H1 (cell line): Measurements from ENCODE around the gene OR10G7. TPM values are rescaled to one million over a fixed set of nuclear protein-coding genes. Genes with fewer than 3 reads are reported as not detected.

Experiments
- CTCF ChIA-PET: fragments of 300-600 bp; sonication (Branson Sonifier 250); formaldehyde crosslinking; loops from one replicate; lab custom pipeline; 2021; ENCODE audit not compliant: partially characterized antibody; lab: Charles Lee
- POLR2A ChIA-PET: fragments of 300-600 bp; sonication (Branson Sonifier 250); formaldehyde crosslinking; loops from one replicate; lab custom pipeline; 2021; ENCODE audit warnings: inconsistent platforms; ENCODE audit not compliant: partially characterized antibody; lab: Charles Lee
- DNase-seq, 2 experiments: peaks; one replicate each; pipeline versions ENCODE4 v3.0.0 to v3.0.0-alpha.2; 2010 to 2022; ENCODE audit warnings: low spot score in 2 of 2, low read depth in 1 of 2, mixed read lengths in 1 of 2
- FAIRE-seq: peaks from 2 replicates; lab custom pipeline; 2011; peaks lifted over from hg19 to GRCh38; lab: Jason Lieb, UNC
- H2AFZ ChIP-seq: 2 replicates; pipeline ENCODE4 v1.8.1; 2012; ENCODE audit warnings: low read length, inconsistent platforms
- H2AK5ac ChIP-seq: 2 replicates; pipeline ENCODE4 v1.6.1; 2013; ENCODE audit warnings: low read depth, low read length
- H2BK120ac ChIP-seq: replicated peaks from 2 replicates; pipeline ENCODE3; 2013; ENCODE audit warnings: low read depth, low read length, inconsistent platforms
- H2BK12ac ChIP-seq: 2 replicates; pipeline ENCODE4 v1.6.1; 2013; ENCODE audit warnings: low read depth, low read length
- H2BK15ac ChIP-seq: 2 replicates; pipeline ENCODE4 v1.6.1; 2013; ENCODE audit warnings: low read length
- H2BK20ac ChIP-seq: 2 replicates; pipeline ENCODE4 v1.6.1; 2013; ENCODE audit warnings: low read length
- H2BK5ac ChIP-seq: 2 replicates; pipeline ENCODE4 v1.6.1; 2013; ENCODE audit warnings: low read depth, low read length
- H3K14ac ChIP-seq: 2 replicates; pipeline ENCODE4 v1.6.1; 2013; ENCODE audit warnings: inconsistent platforms; ENCODE audit not compliant: insufficient read length
- H3K18ac ChIP-seq: 2 replicates; pipeline ENCODE4 v1.6.1; 2013; ENCODE audit warnings: low read length; ENCODE audit errors: extremely low read depth
- H3K23ac ChIP-seq: 2 replicates; pipeline ENCODE4 v1.6.1; 2013; ENCODE audit warnings: inconsistent platforms; ENCODE audit not compliant: insufficient read length
- H3K23me2 ChIP-seq: 2 replicates; pipeline ENCODE4 v1.6.1; 2013; ENCODE audit warnings: low read depth, low read length
- H3K27ac ChIP-seq: 2 replicates; pipeline ENCODE4 v1.6.1; 2011; ENCODE audit warnings: low read depth, low read length, inconsistent platforms
- H3K27me3 ChIP-seq, 4 experiments: replicated peaks in 1 of 4; 1 replicate in 1 of 4; 2 replicates in 3 of 4; pipeline versions ENCODE4 v1.6.1 to v1.8.1; 2011 to 2013; ENCODE audit warnings: low read length in 3 of 4, mild to moderate bottlenecking in 3 of 4, inconsistent platforms in 2 of 4, mixed read lengths in 2 of 4, moderate library complexity in 1 of 4; ENCODE audit not compliant: control insufficient read depth in 3 of 4, insufficient read depth in 3 of 4; ENCODE audit errors: extremely low read depth in 1 of 4
- H3K36me3 ChIP-seq, 4 experiments: 2 replicates each; pipeline versions ENCODE4 v1.6.1 to v1.8.1; 2011 to 2013; ENCODE audit warnings: mild to moderate bottlenecking in 4 of 4, low read length in 3 of 4, moderate library complexity in 2 of 4, control low read depth in 1 of 4, inconsistent platforms in 1 of 4; ENCODE audit not compliant: insufficient read depth in 4 of 4, control insufficient read depth in 2 of 4
- H3K4ac ChIP-seq: replicated peaks from 2 replicates; pipeline ENCODE3; 2013; ENCODE audit warnings: low read length, low read depth, mixed read lengths, inconsistent platforms; ENCODE audit not compliant: insufficient read length
- H3K4me1 ChIP-seq, 4 experiments: replicated peaks in 1 of 4; 1 replicate in 1 of 4; 2 replicates in 3 of 4; pipeline versions ENCODE4 v1.6.1 to v1.8.1; 2011 to 2013; ENCODE audit warnings: low read length in 3 of 4, inconsistent platforms in 2 of 4, mixed read lengths in 1 of 4; ENCODE audit not compliant: insufficient read depth in 4 of 4, control insufficient read depth in 3 of 4
- H3K4me2 ChIP-seq, 2 experiments: 2 replicates each; pipeline versions ENCODE4 v1.6.1 to v1.8.1; 2011 to 2013; ENCODE audit warnings: low read depth in 2 of 2, low read length in 2 of 2, control low read depth in 1 of 2, inconsistent platforms in 1 of 2, mild to moderate bottlenecking in 1 of 2; ENCODE audit not compliant: insufficient read depth in 1 of 2
- H3K4me3 ChIP-seq, 4 experiments: fragments of 200-600, 300-600 bp in 1 of 4; sonication (generic), shearing (Covaris generic), sonication (Bioruptor Twin) in 1 of 4; 2 replicates each; pipeline versions ENCODE4 v1.5.1 to v1.8.1; 2011 to 2016; ENCODE audit warnings: low read length in 4 of 4, low read depth in 3 of 4, control low read depth in 2 of 4, inconsistent platforms in 2 of 4, mild to moderate bottlenecking in 2 of 4, mixed read lengths in 1 of 4, moderate library complexity in 1 of 4; ENCODE audit not compliant: insufficient read depth in 2 of 4; ENCODE audit errors: extremely low read depth in 1 of 4
- H3K56ac ChIP-seq: replicated peaks from 2 replicates; pipeline ENCODE3; 2013; ENCODE audit warnings: low read depth, mild to moderate bottlenecking, mixed read lengths, low read length, inconsistent platforms; ENCODE audit not compliant: insufficient read length
- H3K79me1 ChIP-seq: 2 replicates; pipeline ENCODE4 v1.6.1; 2013; ENCODE audit warnings: low read depth, low read length, control low read depth
- H3K79me2 ChIP-seq, 2 experiments: 2 replicates each; pipeline versions ENCODE4 v1.6.1 to v1.8.1; 2012 to 2013; ENCODE audit warnings: low read length in 2 of 2, mild to moderate bottlenecking in 2 of 2, inconsistent platforms in 1 of 2; ENCODE audit not compliant: insufficient read depth in 2 of 2, control insufficient read depth in 1 of 2
- H3K9ac ChIP-seq, 4 experiments: replicated peaks in 1 of 4; 1 replicate in 1 of 4; 2 replicates in 3 of 4; pipeline versions ENCODE4 v1.6.1 to v1.8.1; 2011 to 2013; ENCODE audit warnings: low read depth in 3 of 4, low read length in 3 of 4, control low read depth in 2 of 4, mild to moderate bottlenecking in 2 of 4, moderate library complexity in 2 of 4, inconsistent platforms in 1 of 4; ENCODE audit errors: extremely low read depth in 1 of 4
- H3K9me3 ChIP-seq, 2 experiments: 2 replicates each; pipeline versions ENCODE4 v1.6.1 to v1.8.1; 2012 to 2013; ENCODE audit warnings: mild to moderate bottlenecking in 2 of 2, moderate library complexity in 2 of 2, control low read depth in 1 of 2, inconsistent platforms in 1 of 2, low read depth in 1 of 2, low read length in 1 of 2, mixed read lengths in 1 of 2; ENCODE audit not compliant: insufficient read depth in 2 of 2
- H4K20me1 ChIP-seq, 2 experiments: replicated peaks in 1 of 2; 2 replicates each; pipeline versions ENCODE3 to v1.8.1; 2011 to 2013; ENCODE audit warnings: inconsistent platforms in 2 of 2, low read length in 2 of 2, mild to moderate bottlenecking in 1 of 2; ENCODE audit not compliant: insufficient read depth in 2 of 2, control insufficient read depth in 1 of 2
- H4K5ac ChIP-seq: 2 replicates; pipeline ENCODE4 v1.6.1; 2013; ENCODE audit warnings: low read length, low read depth, mixed read lengths, inconsistent platforms; ENCODE audit not compliant: insufficient read length
- H4K8ac ChIP-seq: 2 replicates; pipeline ENCODE4 v1.8.0; 2013; ENCODE audit warnings: mild to moderate bottlenecking, moderate library complexity, low read length, inconsistent platforms; ENCODE audit not compliant: insufficient read depth; ENCODE audit errors: extremely low read depth
- H4K91ac ChIP-seq: replicated peaks from 2 replicates; pipeline ENCODE3; 2013; ENCODE audit warnings: low read length, mixed read lengths, inconsistent platforms; ENCODE audit not compliant: insufficient read length
- BCL11A ChIP-seq, 2 experiments: IDR thresholded peaks; one replicate each; pipeline ENCODE4 v1.6.1; 2011; ENCODE audit warnings: low read depth in 2 of 2, low read length in 2 of 2, mild to moderate bottlenecking in 2 of 2
- CREB1 ChIP-seq: IDR thresholded peaks from 2 replicates; pipeline ENCODE4 v1.6.1; 2012; ENCODE audit warnings: inconsistent platforms
- EP300 ChIP-seq, 2 experiments: IDR thresholded peaks; 1 replicate in 1 of 2; 2 replicates in 1 of 2; pipeline ENCODE4 v1.6.1; 2011 to 2012; ENCODE audit warnings: low read depth in 2 of 2, low read length in 2 of 2, mild to moderate bottlenecking in 2 of 2, borderline replicate concordance in 1 of 2, inconsistent platforms in 1 of 2, moderate library complexity in 1 of 2
- FOSL1 ChIP-seq: IDR thresholded peaks from 2 replicates; pipeline ENCODE4 v1.6.1; 2011; ENCODE audit warnings: mild to moderate bottlenecking, low read depth, low read length, moderate library complexity; ENCODE audit not compliant: insufficient read depth
- JUN ChIP-seq: IDR thresholded peaks from 2 replicates; pipeline ENCODE4 v1.6.1; 2011; ENCODE audit warnings: low read depth, mild to moderate bottlenecking, improper control_type of control experiment, low read length
- PHF8 ChIP-seq: fragments of 200-600 bp; sonication (generic); conservative IDR thresholded peaks from 2 replicates; pipeline ENCODE4 v1.7.1; 2012; ENCODE audit warnings: low read depth, mild to moderate bottlenecking, inconsistent platforms, low read length, moderate library complexity
- POLR2A ChIP-seq, 2 experiments: IDR thresholded peaks; 1 replicate in 1 of 2; 2 replicates in 1 of 2; pipeline ENCODE4 v1.6.1; 2011; ENCODE audit warnings: low read depth in 2 of 2, low read length in 2 of 2, mild to moderate bottlenecking in 2 of 2; ENCODE audit errors: control extremely low read depth in 1 of 2
- POLR2AphosphoS5 ChIP-seq: IDR thresholded peaks from 2 replicates; pipeline ENCODE4 v1.6.1; 2011; ENCODE audit warnings: low read depth, low read length
- RXRA ChIP-seq: IDR thresholded peaks from 2 replicates; pipeline ENCODE4 v1.6.1; 2011; ENCODE audit warnings: low read depth, mild to moderate bottlenecking, low read length, moderate library complexity; ENCODE audit not compliant: insufficient read depth
- SIN3A ChIP-seq, 2 experiments: IDR thresholded peaks in 1 of 2; conservative IDR thresholded peaks in 1 of 2; 2 replicates each; pipeline ENCODE4 v1.6.1; 2011 to 2012; ENCODE audit warnings: low read length in 2 of 2, improper control_type of control experiment in 1 of 2, low read depth in 1 of 2, mild to moderate bottlenecking in 1 of 2
- SIX5 ChIP-seq: IDR thresholded peaks from 2 replicates; pipeline ENCODE4 v1.6.1; 2011; ENCODE audit warnings: mild to moderate bottlenecking, low read depth, low read length
- SRF ChIP-seq: IDR thresholded peaks from 2 replicates; pipeline ENCODE4 v1.6.1; 2011; ENCODE audit warnings: mild to moderate bottlenecking, low read depth, low read length, moderate library complexity
- ZNF274 ChIP-seq: IDR thresholded peaks from 2 replicates; pipeline ENCODE4 v1.7.0; 2012; ENCODE audit warnings: low read length, borderline replicate concordance; ENCODE audit errors: extremely low read depth
- WGBS, 2 experiments: shearing (Covaris generic) in 1 of 2; methylation state at CpG; one replicate each; pipeline versions ENCODE4 v1.1.6 to v1.1.7; 2013 to 2015; ENCODE audit warnings: low lambda C conversion rate in 2 of 2, mixed read lengths in 2 of 2, inconsistent platforms in 1 of 2, low coverage in 1 of 2, missing lambda C conversion rate in 1 of 2; ENCODE audit not compliant: insufficient replicate concordance in 2 of 2, insufficient coverage in 1 of 2, insufficient read length in 1 of 2; ENCODE audit errors: extremely low coverage in 1 of 2, missing lambda C conversion rate in 1 of 2; 5-methylcytosine and 5-hydroxymethylcytosine counted together
- polyA plus RNA-seq, 7 experiments: library from polyadenylated mRNA; depleted of rRNA in 3 of 7; stranded (reverse) in 5 of 7; unstranded in 2 of 7; fragments of >200 nt in 5 of 7; fragments of 200-250 nt in 2 of 7; gene quantifications; 1 replicate in 5 of 7; 2 replicates in 1 of 7; 4 replicates in 1 of 7; pipeline versions ENCODE4 v1.2.1 to v1.2.3, GENCODE V29; 2011 to 2013; ENCODE audit warnings: missing spikeins in 2 of 7, mixed read lengths in 2 of 7
- total RNA-seq: library from RNA; stranded (reverse); fragmentation: NEBNext Ultra II Directional; extraction: Animal tissue kit (Norgen Biotek cat#: 25700); gene quantifications from 2 replicates; pipeline ENCODE4 v1.2.1, GENCODE V29; 2021

The OR10G7 gene
- total and polyA plus RNA-seq, 2 of the 8 experiments (the other 6 are each of a cell fraction or from before 2014, with no cell fraction given), result not detected

GRCh38 chr11:124079631-124080326, 38.7 kb upstream of the OR10G7 start:
- DNase-seq, result no peak
- Histone ChIP-seq H3K23ac (no peak overlapping the region), H3K4ac (no peak overlapping the region), H3K4me2 (no peak overlapping the region), H4K91ac (no peak overlapping the region), H2BK12ac (no peak overlapping the region), H4K5ac (no peak overlapping the region), H3K27me3 (no peaks in the 10 kb centered on the region), H3K18ac (no peak overlapping the region), H2BK20ac (no peak overlapping the region), H3K27ac (no peak overlapping the region), H3K79me1 (no peaks in the 10 kb centered on the region), H3K23me2 (no peaks in the 10 kb centered on the region), H3K9me3 (no peaks in the 10 kb centered on the region), H2BK5ac (no peak overlapping the region), H4K8ac (no peak overlapping the region), H3K14ac (no peak overlapping the region), H3K79me2 (no peaks in the 10 kb centered on the region), H2BK120ac (no peak overlapping the region), H2AK5ac (no peak overlapping the region), H3K56ac (no peak overlapping the region), H3K4me1 (peaks cover 0 to 3% (median 0%) of the 10 kb centered on the region in 4 experiments; a peak in 1 of 7 replicates), H2BK15ac (no peak overlapping the region), H3K36me3 (no peaks in the 10 kb centered on the region), H4K20me1 (no peaks in the 10 kb centered on the region), H3K9ac (no peak overlapping the region), H2AFZ (no peak overlapping the region), H3K4me3 (no peak overlapping the region)
- ChIA-PET CTCF (interaction anchor here (1.2 to 4.2 kb wide), 2 partner anchors 11 to 115 kb away, joined by 4 to 43 read pairs; no protein-coding TSS in a partner anchor), POLR2A (interaction anchor here (0.6 kb wide), 1 partner anchor 24 kb away, joined by 3 read pairs; no protein-coding TSS in a partner anchor)
- WGBS, 2 experiments, result 88% methylated on average over 8 of the region's 8 CpGs; no CpG with 5 or more reads in 1 of the 2 experiments
- FAIRE-seq, result no peak
- no peak for TF ChIP-seq POLR2AphosphoS5
- no peak for TF ChIP-seq BCL11A (IDR thresholded peaks at IDR 0.05; ENCODE audit: low read depth in 2 of 2, low read length in 2 of 2)
- no peak for TF ChIP-seq EP300 (IDR thresholded peaks at IDR 0.05; ENCODE audit: borderline replicate concordance in 1 of 2, low read depth in 2 of 2, low read length in 2 of 2)
- TF ChIP-seq RXRA, result no peak
- TF ChIP-seq JUN, result no peak
- no peak for TF ChIP-seq ZNF274
- TF ChIP-seq PHF8, result no peak
- TF ChIP-seq POLR2A (IDR thresholded peaks at IDR 0.05; ENCODE audit: control extremely low read depth in 1 of 2, low read depth in 2 of 2, low read length in 2 of 2), result no peak
- no peak for TF ChIP-seq SIX5
- no peak for TF ChIP-seq CREB1
- no peak for TF ChIP-seq FOSL1
- TF ChIP-seq SRF, result no peak
- TF ChIP-seq SIN3A (conservative IDR thresholded peaks at IDR 0.05 in 1 of 2, IDR thresholded peaks at IDR 0.05 in 1 of 2; ENCODE audit: low read depth in 1 of 2, low read length in 2 of 2), result no peak
